OCI-LY1 (cell line): Measurements from ENCODE around the gene AXIN1.
A peak's percentile ranks its signal among the peaks of the same experiment; 100 is the strongest.

ENCODE experiments used
- H2AFZ ChIP-seq: fragments of 200-600 bp; sonication (generic), shearing (Covaris generic); 2 replicates; pipeline ENCODE4 v1.6.0; 2014; ENCODE audit warnings: antibody characterized with exemption, mild to moderate bottlenecking, low read length
- H3F3A ChIP-seq: fragments of 200-600 bp; sonication (generic), shearing (Covaris generic); 2 replicates; pipeline ENCODE4 v1.6.0; 2014; ENCODE audit warnings: mild to moderate bottlenecking, antibody characterized with exemption, low read length, moderate library complexity; ENCODE audit not compliant: insufficient read depth
- H3K27ac ChIP-seq: fragments of 200-600 bp; sonication (generic); 2 replicates; pipeline ENCODE4 v1.5.1; 2014; ENCODE audit warnings: low read length, mixed run types, mild to moderate bottlenecking, low read depth; ENCODE audit not compliant: poor library complexity, severe bottlenecking
- H3K27me3 ChIP-seq: fragments of 200-600 bp; sonication (generic); 2 replicates; pipeline ENCODE4 v1.6.0; 2014; ENCODE audit warnings: antibody characterized with exemption, mild to moderate bottlenecking, low read length, moderate library complexity; ENCODE audit not compliant: insufficient read depth
- H3K36me3 ChIP-seq: fragments of 200-600 bp; sonication (generic); 2 replicates; pipeline ENCODE4 v1.6.1; 2014; ENCODE audit warnings: mild to moderate bottlenecking, antibody characterized with exemption, low read length, moderate library complexity, mixed read lengths; ENCODE audit not compliant: insufficient read depth
- H3K4me1 ChIP-seq: fragments of 200-600 bp; sonication (generic); 2 replicates; pipeline ENCODE4 v1.5.1; 2014; ENCODE audit warnings: mild to moderate bottlenecking, low read length, moderate library complexity; ENCODE audit not compliant: insufficient read depth, severe bottlenecking
- H3K4me2 ChIP-seq: fragments of 200-600 bp; sonication (generic), shearing (Covaris generic); 2 replicates; pipeline ENCODE4 v1.6.1; 2014; ENCODE audit warnings: low read length
- H3K4me3 ChIP-seq: fragments of 200-600 bp; sonication (generic); 2 replicates; pipeline ENCODE4 v1.5.1; 2014; ENCODE audit warnings: low read length, low read depth, mild to moderate bottlenecking, mixed read lengths; ENCODE audit not compliant: poor library complexity, severe bottlenecking
- H3K79me2 ChIP-seq: fragments of 200-600 bp; shearing (Covaris generic); 2 replicates; pipeline ENCODE4 v1.6.1; 2016; ENCODE audit warnings: mixed run types, low read length, mixed read lengths; ENCODE audit not compliant: insufficient read depth
- H3K9ac ChIP-seq: fragments of 200-600 bp; sonication (generic), shearing (Covaris generic); 2 replicates; pipeline ENCODE4 v1.6.1; 2014; ENCODE audit warnings: mild to moderate bottlenecking, low read length, mixed read lengths
- H3K9me2 ChIP-seq: fragments of 200-600 bp; sonication (generic), shearing (Covaris generic); 2 replicates; pipeline ENCODE4 v1.6.1; 2014; ENCODE audit warnings: low read depth, mild to moderate bottlenecking, low read length, mixed read lengths
- H3K9me3 ChIP-seq: fragments of 200-600 bp; shearing (Covaris generic); 2 replicates; pipeline ENCODE4 v1.6.1; 2014; ENCODE audit warnings: low read length, mixed read lengths
- H4K20me1 ChIP-seq: fragments of 200-600 bp; sonication (generic), shearing (Covaris generic); 2 replicates; pipeline ENCODE4 v1.6.0; 2016; ENCODE audit warnings: mild to moderate bottlenecking, low read length; ENCODE audit not compliant: insufficient read depth
- CTCF ChIP-seq: fragments of 200-600 bp; sonication (generic), shearing (Covaris generic); IDR thresholded peaks from 2 replicates; pipeline ENCODE4 v1.5.1; 2017; ENCODE audit warnings: mild to moderate bottlenecking, antibody characterized with exemption, low read length, moderate library complexity, mixed read lengths
- EZH2 ChIP-seq: fragments of 200-600 bp; sonication (generic), shearing (Covaris generic); IDR thresholded peaks from 2 replicates; pipeline ENCODE4 v1.8.0; 2017; ENCODE audit warnings: borderline replicate concordance, mixed run types, mild to moderate bottlenecking, antibody characterized with exemption, low read length, moderate library complexity, mixed read lengths

The AXIN1 gene

DNA sequence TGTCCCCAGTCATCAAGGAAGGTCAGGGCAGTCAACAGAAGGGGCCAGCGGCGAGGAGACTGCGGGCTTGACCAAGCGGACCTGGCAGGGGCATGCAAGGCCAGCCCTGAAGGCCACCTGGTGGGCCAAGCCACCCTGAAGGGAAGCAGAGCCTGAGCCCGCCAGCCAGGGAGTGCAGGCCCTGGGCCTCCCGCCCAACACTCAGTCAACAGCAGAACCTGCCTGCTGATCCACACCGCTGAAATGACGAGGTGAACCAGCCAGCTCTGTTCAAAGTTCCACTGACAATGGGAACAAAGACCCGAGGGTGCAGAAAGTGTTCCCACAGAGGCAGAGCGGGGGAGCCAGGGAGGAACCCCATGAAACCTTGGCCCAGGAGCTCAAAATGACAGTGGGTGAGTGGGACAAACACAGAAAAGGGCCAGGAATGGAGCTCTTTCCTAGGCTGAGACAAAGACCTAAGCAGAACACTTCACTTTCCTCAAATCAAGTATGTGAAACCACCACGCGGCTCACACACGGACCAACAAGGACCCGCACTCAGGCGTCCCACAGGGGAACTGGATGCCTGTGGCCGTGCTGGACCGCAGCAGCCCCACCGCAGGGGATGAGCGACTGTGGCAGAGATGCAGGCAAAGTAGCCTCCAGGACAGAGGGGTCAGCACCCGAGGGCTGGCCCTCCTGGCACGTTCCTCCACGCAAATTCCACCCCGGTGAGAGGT, 12.0 kb downstream of the AXIN1 start:
- H3K36me3 ChIP-seq = peaks cover 13% of the 10 kb centered on the region
- 0 out of 2 replicates have a peak, but pooled peaks cover 1% of the 10 kb centered on the region for H3K9me3 ChIP-seq
- no peaks in the 10 kb centered on the region for H3F3A ChIP-seq
- peaks cover 36% of the 10 kb centered on the region for H3K4me1 ChIP-seq
- H3K9me2 ChIP-seq = no peaks in the 10 kb centered on the region
- no peak overlapping the region for H3K27ac ChIP-seq
- no peak overlapping the region for H3K4me3 ChIP-seq
- TF ChIP-seq EZH2 (no peak), CTCF (no peak)
- H3K27me3 ChIP-seq = no peaks in the 10 kb centered on the region
- no peak overlapping the region for H3K4me2 ChIP-seq
- no peaks in the 10 kb centered on the region for H4K20me1 ChIP-seq
- peaks cover 30% of the 10 kb centered on the region for H3K79me2 ChIP-seq
- no peak overlapping the region for H3K9ac ChIP-seq
- no peak overlapping the region for H2AFZ ChIP-seq

- H3K9ac ChIP-seq = no peak overlapping the region
- no peaks in the 10 kb centered on the region for H3K27me3 ChIP-seq
- H3F3A ChIP-seq = no peaks in the 10 kb centered on the region
- H3K4me3 ChIP-seq = no peak overlapping the region
- TF ChIP-seq EZH2 = no peak
- no peak for TF ChIP-seq CTCF
- H3K27ac ChIP-seq = no peak overlapping the region
- H3K79me2 ChIP-seq = peaks cover 38% of the 10 kb centered on the region
- no peaks in the 10 kb centered on the region for H3K9me2 ChIP-seq
- H3K9me3 ChIP-seq = 0 out of 2 replicates have a peak, but pooled peaks cover 3% of the 10 kb centered on the region
- H3K4me2 ChIP-seq = no peak overlapping the region
- H4K20me1 ChIP-seq = no peaks in the 10 kb centered on the region
- H3K4me1 ChIP-seq = peaks cover 36% of the 10 kb centered on the region
- H2AFZ ChIP-seq = no peak overlapping the region
- H3K36me3 ChIP-seq = peaks cover 8% of the 10 kb centered on the region
These were observed 12.8 kb downstream of the AXIN1 start for GRCh38 chr16:339680-340079.

DNA sequence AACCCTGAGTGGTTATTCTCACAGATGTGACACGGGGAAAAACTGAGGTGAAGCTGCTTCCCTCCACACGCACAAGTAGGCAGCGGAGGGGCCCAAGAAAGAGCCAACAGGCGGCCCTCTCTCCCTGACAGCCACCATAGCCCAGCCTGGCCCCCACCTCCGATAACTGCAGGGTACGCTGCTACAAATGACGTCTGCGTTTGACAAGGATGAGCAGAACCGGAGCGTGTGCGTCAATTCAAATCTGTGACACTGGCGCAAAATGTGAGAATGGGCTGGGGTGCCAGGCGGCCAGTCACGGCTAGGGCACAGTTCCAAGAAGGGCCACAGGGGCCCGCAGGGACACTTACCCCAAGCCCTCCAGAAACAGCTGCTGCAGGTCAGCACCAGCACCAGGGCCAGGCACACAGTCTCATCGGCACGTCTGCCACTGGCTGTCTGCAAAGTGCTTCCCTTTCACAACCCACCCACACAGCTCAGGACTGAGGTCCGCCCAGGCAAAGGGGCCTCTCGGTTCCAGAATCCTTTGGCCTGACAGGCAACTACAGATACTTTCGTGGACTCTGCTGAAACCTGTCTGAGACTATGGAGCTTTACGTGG, 14.4 kb downstream of the AXIN1 start:
- no peak for TF ChIP-seq CTCF
- no peak for TF ChIP-seq EZH2
- peaks cover 46% of the 10 kb centered on the region for H3K79me2 ChIP-seq
- no peak overlapping the region for H2AFZ ChIP-seq
- no peaks in the 10 kb centered on the region for H3F3A ChIP-seq
- no peak overlapping the region for H3K9ac ChIP-seq
- peaks cover 4% of the 10 kb centered on the region; the same call in 1 of the 2 replicates for H3K36me3 ChIP-seq
- no peak overlapping the region for H3K4me3 ChIP-seq
- peak overlapping the region; percentile 1; the same call in 1 of the 2 replicates for H3K4me2 ChIP-seq
- H3K27ac ChIP-seq = no peak overlapping the region
- H3K4me1 ChIP-seq = peaks cover 36% of the 10 kb centered on the region
- no peaks in the 10 kb centered on the region for H4K20me1 ChIP-seq
- H3K9me3 ChIP-seq = 0 out of 2 replicates have a peak, but pooled peaks cover 3% of the 10 kb centered on the region
- no peaks in the 10 kb centered on the region for H3K27me3 ChIP-seq
- H3K9me2 ChIP-seq = no peaks in the 10 kb centered on the region
